GM18498 (cell line): ENCODE results near the gene GRM4.

Source experiments
- ATAC-seq: cut with Tn5 transposase; IDR thresholded peaks from one replicate; pipeline ENCODE4 v1.9.1; 2021; ENCODE audit warnings: mild to moderate bottlenecking, moderate library complexity; ENCODE audit not compliant: unreplicated experiment

GRM4 gene

DNA sequence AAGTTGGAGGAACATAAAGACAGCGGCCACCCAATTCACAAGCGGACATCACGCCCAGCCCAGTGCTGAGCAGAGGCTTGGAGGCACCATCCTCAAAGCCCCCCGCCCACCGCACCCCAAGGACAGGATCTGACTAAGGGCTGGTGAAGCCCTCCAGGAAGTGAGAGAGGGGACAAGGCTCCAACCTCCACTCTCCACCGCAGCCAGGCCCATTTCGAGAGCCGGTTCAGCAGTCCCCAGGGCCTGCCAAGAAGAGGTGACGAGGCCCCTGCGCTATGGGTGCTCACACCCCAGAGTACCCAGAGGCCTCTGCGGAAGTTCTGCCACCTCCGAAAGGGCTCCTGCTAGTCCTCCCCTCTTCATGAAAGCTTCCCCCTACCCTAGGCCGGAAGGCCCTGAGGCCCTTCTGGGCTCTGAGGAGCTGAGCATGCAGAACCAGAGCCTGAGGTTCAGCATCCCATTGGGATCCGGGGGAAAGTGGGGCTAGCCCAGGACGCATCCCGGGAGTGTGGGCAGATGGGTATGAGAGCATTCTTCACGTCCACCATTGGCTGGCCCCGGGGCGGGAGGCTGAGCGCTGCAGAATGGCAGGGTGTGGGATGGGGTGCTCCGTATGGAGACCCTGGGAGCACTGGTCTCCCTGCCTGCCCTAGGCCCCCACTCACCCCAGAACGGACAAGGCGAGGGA, 2.5 kb downstream of the GRM4 start:
- ATAC-seq: no peak

DNA sequence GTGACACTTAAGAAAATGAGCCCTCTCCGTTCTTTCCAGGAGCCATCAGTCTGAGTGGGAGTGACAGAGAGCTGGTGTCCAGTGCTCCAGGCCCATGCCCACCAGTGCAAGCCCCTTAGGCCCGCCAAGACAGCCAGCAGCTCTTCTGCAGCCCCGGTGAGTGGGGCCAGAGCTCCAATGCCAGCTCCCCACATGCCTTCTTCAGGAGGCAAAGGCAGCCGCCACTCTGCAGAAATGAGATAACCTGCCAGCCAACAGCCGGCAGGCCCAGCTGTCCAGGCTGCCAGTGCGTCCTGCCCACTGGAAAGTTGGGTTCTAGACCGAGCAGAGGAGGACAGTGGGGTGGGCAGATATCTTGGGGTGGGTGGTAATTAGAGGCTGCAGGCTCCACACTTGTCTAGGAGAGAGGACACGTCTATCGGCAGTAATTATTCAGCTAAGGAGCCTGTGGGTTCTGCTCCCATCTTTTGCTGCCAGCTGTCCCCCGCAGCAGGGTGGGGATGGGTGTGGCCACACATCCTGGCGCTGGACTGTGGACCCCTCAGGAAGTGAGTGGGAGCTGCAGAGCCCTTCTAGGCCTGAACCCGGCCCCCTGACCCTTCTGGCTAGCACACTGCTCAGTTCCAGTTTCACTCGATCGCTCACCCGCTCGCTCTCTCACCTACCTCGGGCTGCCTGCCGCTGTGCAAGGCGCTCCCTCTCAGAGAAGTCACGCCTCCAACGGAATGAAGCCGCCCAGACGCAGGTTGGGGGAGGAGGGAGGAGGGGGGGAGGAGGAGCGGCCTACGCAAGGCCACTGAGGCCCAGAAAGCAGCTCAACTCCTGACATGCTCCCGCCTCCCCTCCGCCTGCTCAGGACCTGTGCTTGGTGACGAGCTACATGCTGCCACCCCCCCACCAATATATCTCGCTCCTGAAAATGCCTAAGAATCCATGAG, 3.6 kb downstream of the GRM4 start:
- ATAC-seq: no peak

DNA sequence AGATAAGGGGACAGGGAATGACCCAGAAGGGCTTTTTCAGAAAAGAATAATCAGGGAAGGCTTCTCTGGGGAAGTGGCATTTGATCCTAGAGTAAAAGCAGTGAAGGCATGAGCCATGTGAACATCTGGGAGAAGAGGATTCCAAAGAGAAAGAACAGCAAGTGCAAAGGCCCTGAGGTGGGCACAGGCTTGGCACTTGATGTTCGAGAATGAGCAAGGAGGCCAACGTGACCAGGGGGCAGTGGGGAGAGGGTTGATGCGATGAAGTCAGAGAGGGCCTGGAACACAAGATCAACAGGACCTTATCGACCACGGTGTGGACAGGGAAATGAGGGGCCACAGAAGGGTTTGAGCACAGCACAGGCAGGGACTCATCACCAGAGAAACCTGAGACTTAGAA, 5.8 kb downstream of the GRM4 start:
- no peak for ATAC-seq

DNA sequence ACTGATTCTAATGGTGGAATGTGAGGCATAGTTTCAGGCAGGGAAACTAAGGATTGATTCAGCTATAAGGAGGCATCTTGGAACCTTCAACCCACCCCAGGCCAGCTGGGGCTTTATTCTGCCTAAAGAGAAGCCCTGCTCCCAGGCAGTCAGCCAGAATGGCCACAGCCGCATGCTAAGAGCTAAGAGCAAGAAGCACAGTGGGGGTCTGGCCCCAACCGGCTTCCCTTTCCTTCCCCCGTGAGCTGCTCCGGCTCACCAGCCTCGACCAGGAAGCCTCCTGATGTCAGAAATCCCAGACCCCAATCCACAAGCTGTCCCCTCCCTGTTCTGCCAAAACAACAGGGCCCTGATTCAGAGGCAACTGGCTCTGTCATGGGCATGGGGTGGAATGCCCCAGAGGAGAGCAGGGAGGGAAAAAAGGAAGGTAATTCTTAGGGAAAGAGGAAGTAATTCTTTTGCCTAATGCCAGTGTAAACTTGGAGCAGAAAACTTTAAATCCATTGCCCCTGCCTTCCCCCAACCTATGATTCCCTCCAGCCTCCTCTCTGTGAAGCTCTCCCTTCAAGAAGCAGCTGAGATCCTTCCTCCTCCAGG, 6.9 kb downstream of the GRM4 start:
- ATAC-seq: no peak

DNA sequence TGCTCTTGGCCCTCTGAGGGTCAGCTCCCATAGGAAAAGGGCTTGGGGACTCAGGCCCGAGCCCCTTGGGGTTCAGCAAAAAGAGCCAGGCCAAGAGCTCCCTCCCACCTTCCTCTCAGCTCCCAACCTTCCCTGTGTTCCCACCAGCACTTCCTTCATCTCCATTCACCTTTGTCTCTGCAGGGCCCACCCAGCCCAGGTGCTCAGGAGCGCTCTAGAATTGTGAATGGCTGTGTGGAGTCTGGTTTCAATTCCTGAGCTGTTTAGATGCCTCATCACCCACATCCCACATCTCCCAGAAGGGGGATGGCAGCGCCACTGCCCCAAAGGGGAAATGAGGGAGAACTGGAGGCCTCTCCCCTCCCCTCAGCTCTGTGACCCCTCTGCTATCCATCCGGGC, 7.7 kb downstream of the GRM4 start:
- no peak for ATAC-seq

DNA sequence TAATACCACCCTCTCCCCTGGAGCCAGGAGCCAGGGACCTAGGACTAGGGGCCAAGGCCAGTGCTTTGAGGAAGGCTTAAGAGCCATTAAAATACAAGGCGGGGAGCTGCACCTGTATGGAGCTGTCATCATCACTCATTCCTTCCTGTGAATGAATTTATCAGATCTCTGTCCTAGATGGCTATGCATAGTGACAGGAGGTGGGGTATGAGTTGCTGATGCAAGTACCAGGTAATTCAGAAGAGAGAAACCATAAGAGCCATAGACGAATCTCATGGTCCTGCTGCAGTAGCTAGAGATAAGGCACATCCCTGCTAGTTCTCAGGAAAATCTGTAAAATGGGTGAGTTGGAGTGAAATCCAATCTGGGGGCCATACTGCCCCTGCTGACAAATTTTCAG, 10.3 kb downstream of the GRM4 start:
- ATAC-seq: no peak

DNA sequence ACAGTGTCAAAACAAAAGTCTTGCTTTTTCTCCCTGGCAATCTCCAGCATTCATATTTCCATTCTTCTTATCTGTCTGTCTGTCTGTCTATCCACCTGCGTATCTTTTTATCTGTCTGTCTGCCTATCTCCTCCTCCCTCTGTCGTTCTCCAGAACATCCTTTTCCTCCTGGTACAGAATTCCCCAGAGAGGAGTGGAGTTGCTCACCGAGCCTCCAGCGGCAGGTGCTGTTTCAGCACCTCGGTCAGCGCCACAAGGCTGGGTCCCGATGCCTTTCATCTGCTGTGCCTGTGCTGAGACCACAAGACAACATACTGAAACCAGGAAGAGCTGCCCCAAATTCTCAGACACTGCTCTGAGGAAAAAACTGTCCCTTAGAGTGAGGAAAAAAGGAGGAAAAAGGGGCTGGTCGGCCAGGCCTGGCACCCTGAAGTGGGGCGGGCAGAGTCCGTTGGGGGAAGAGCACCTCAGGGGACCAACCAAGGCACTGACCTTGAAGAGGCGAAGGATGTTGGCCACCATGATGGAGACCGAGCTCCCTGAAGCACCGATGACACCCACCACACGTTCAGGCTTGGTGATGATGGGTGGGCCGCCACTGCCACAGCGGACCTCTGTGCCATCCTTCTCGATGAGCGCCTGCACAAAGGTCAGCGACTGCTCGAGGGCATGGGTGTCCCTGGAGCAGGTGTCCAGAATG, 13.3 kb downstream of the GRM4 start:
- ATAC-seq: no peak

DNA sequence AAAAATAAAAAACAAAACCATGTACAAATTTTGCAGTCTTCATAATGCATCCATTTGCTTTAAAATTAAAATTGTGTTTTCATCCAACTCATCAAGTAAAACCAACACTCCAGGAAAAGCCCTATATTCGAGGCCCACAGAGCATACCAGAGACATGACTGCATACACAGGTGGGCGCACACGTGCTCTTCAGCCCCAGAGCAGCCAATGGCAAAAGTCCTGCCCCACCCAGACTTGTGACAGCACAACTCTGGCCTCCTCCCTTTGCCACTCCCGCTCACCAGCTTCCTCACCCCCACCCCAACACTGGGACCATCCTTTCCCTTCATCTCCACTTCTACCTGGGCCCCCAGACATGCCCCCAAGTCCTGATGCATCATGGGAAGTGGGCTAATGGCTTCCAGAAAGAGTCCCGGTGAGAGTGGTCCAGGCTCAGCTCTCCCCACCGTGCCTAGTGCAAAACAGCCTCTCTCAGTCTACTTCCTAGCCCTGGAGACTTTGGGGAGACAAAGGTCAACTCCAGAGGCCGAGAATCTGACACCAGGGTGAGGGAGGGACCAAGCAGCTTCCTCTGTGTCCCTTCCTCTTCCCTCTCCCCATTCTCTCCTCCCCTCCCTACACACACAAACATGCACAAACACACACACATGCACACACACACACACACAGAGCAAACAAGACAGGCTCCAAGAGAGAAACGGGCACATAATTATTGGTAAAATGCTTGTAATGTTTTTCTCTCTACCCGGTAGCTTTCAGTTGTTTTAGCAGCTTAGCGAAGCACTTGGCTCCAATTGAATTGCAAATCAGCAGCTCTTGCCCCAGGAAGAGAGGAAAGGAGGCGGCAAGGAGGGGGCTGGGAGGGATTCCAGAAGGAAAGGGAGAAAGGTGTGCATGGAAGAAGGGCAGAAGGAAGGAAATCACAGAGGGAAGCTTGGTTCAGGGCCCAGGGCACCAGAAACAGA, 14.3 kb downstream of the GRM4 start:
- ATAC-seq: no peak

DNA sequence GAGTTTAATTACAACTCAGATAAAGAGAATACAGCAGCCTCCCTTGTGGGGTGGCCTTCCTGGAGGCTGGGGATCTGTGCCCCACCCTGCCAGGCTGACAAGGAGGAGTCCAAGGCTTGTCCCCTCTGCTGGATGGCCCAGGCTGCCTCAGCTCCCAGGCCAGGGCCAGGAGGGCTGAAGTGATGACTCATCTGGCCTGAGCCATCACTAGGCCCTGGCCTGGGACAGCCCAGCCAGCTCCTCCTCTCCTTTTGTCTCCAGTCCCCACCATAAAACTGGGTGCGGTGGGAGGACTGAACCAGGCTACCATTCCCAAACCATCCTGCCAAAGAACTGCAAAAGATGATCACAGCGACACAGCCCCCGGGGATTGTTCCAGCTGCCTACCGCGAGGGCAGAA, 15.0 kb downstream of the GRM4 start:
- ATAC-seq: no peak

DNA sequence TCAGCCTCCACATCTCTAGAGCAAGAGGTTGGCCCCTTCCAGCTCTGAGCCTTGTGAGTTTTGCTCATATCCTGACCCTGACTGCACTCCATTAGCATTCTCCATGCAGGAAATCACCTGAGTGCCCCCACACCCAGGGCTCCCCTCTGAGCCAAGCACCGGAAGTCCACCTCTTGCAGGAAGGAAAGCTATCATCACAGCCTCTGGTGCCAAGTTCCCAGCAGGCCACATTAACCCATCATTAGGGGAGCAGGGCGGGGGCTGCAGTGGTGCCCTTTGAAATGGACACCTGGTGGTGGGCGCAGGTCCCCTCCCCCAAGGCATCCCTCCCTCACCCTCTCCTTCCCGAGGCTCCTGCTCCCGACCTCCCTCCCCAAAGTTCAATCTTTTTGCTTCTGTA, 16.1 kb downstream of the GRM4 start:
- no peak for ATAC-seq

DNA sequence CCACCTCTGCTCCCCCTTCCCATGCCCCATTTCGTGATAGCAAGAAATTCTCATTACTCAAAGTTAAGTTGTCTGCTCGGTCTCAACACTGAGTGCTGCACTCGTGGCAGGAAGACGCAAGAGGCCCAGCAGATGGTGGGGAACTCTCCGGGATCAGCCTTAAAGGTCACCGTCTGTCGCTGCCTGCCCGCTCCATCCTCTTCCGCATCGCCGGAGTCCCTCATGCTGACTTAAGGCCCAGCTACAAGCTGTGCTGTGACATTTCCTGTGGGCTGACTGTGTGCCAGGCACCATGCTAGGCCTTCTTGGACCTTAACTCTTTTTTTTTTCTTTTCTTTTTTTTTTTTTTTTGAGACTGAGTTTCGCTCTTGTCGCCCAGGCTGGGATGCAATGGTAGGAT, 17.8 kb downstream of the GRM4 start:
- no peak for ATAC-seq

DNA sequence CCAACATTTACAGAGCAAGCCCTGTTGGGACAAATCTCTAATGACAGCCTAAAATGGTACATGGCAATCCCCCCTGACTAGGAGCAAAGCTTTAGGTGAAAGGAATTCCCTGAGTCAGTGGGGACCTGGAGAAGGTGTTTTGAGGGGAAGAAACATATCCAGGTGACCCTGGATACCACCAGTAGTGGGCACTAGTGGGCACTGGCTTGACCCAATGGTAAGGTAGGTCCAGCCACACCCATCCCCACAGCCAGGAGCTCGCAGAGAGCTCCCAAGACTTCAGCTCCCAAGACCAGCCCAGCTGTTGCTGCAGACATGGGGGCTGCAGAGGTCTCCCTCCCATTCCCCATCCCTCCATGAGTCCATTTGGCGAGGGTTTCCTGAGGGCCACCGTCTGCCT, 19.5 kb downstream of the GRM4 start:
- no peak for ATAC-seq

DNA sequence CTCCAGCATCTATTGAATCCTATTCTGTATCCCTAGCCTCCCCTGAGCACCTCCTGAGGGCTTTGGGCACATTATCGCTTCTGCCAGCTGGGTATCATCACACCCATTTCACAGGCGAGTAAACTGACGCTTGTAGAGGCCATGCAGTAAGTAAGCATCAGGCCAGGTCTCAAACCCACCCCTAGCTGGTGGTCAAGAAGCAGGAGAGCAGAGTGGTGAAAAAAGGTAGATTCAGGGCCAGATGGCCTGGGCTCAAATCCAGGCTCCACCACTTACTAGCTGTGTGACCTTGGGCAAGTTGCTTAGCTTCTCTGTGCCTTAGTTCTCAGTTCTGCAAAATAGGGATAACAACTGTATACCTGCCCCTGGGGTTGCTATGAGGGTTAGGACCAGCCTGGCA, 19.9 kb downstream of the GRM4 start:
- no peak for ATAC-seq

DNA sequence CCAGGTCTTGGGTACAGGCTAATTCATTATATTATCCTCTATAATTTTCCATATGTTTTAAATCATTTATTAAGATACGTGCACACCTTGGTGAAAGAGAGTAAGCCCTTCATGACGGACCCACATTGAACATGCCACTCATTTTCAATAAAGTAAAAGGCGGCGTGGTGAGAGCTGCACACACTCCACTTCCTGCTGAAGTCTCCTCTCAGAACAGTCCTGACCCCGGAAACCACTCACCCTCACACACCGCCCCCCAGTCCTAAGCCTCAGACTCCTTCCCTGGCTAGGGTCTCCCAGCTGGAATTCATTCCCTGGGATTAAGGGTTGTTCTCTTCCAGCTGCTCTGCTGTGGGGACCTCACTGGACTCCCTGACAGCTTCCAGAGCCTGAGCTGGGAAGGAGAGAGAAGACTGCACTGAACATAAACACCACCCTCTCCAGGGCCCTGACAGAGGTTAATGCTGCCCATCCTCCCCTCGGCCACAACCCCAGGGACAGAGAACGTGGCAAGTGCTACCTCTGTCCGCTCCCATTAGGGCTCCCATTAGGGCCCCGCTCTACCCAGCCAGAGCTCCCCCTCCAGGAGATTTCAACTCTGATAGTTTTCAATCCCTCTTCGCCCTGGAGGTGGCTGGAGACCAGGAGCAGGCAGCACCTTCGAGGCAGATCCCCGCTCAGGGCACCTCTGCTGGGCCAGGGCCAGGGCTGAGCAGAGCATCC, 24.8 kb downstream of the GRM4 start:
- ATAC-seq: no peak

DNA sequence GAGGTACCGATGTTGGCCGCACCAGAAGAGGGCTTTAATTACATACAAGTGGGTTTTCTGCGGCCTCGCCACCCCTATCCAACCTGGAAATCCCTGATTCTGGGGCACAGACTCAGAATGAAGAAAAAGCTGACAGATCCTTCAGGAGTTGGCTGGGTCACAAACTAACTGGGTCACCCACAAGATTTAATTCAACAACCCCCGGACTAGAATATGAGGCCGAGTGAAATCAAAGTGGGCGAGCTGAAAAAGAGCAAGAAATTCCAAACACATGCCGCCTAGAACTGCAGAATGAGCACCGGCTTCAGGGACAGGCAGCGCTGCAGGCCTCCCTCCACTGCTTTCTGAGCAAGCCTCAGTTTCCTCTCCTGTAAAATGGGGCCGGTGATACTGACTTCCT, 30.0 kb downstream of the GRM4 start:
- no peak for ATAC-seq

DNA sequence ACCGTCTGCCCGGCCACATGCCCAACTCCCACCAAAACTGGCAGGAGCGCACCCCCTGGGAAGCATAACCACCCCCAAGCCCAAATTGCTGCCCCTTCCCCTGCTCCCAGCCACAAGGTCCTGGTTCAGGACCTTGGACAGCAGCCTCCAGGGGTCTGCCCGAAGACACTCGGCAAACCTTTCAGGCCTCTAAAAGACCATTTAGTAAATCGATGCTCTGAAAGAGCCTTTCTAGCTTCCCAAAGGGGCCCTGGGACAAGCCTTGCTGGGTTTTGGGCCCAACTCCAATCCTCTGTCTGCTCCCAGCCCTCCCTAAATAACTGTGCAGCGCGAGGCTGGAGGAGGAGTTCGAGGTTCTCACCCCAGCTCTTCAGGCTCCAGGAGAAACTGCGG, 30.5 kb downstream of the GRM4 start:
- ATAC-seq: no peak

DNA sequence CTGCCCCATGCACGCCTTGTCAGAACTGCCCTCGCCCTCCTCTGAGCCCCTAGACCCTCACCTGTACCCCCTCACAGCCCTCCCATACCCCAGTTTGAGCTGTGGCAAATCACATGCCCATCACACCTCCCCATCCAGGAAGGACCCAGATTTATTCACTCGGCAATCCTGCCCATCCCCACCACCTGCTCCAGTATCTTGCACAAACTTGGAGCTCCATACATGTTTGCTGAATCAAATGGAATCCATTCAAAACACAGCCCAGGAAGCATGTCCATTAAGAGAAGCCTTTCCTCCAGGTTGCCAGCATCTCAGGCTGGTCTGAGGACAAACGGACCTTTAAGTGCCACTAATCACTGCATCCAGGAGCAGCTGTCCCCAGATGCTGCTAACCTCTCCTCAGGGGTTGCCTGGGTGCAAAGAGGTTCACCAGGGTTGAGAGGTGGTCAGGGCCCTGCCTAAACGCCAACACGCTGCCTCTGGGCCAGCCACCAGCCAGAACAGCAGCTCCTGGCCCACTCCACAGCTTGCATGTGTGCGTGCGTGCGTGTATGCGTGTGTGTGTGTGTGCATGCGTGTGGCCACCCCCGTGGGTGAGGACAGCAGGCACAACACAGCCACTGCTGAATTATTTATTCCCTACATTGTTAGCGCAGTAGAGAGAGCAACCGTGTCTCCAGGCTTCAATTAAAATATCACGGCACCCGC, 31.0 kb downstream of the GRM4 start:
- ATAC-seq: no peak

DNA sequence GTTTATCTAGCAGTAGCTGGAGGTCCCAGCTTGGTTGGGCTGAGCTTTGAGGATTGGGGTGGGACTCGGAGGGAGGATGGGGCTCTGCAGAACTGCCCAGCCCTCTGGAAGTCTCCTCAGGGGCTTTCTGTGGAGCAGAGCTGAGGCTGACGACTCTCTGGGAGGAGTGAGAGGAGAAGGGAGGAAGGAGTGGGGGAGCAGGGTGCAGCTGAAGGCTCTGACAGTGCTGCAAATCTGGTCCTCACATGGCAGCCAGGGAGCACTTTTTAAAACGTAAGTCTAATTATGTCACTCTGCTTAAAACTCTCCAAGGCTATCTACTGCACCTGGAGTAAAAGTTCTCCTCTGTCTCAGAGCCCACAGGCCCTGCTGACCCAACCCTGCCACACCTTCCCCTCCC, 32.4 kb downstream of the GRM4 start:
- ATAC-seq: no peak

DNA sequence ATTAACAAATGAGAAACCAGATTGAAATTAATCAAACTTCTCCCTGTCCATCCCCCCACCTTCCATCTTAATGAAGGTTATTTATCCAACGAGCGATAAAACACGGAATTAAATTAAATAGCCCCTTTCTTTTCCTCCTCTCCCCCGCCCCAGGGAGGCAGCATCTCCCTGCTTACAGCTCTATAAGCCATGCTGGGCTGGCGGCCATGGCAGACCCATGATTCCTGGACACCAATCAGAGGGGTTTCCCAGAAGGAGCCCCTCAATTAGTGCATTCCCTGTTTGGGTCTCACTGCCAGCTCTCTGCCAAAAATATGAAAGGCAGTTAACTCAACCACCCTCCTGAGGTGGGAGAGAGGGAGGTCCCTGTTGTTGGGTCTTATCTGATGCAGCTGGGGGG, 33.8 kb downstream of the GRM4 start:
- ATAC-seq: no peak
